ENCODE measurements around the gene CACNA1C. TPM values are rescaled to one million over a fixed set of nuclear protein-coding genes. Genes with fewer than 3 reads are reported as not detected.

Gene CACNA1C
- total and polyA plus RNA-seq, 2 of the 4 experiments (the other 2 are of a cell fraction) = 1.6 to 2.6 TPM

DNA sequence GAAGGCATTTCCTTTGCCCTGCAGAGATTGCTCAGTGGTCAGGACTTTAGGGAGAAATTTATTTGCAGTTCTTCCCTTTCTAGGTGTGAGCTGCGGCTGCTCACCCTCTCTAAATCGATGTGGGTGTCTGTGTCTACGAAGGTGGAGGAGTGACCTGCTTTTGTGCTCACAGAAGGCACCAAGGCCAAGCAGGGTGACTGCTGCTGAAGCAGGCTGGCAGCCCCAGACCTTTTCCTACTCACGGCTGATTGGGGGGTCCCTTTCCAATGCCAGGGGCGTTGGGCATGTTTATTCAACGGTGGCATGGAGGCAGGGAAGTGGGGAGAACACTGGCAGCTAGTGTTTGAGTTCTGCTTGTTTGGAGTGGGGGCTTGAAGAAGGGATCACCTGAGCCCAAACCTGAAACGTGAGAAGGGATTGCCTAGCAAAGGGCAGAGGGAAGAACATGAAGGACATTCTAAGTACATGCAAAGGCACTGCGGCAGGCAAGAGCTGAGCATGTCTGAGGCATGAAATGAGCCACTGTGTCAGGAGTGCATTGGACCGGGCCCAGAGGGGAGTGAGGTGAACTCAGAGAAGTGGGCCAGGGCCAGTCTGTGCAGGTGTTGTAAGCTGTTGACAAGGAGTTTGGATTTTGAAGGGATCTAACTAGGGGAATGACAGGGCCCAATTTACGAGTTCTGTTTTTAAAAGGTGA, 56.3 kb downstream of the CACNA1C start:
- WGBS, 2 experiments (ENCODE audit: extremely low coverage in 2 of 2, insufficient read length in 1 of 2) = 83% methylated on average over 5 of the region's 10 CpGs; no CpG with 5 or more reads in 1 of the 2 experiments
- POLR2A ChIA-PET (ENCODE audit: unreplicated experiment) = no interaction called here

More for the DNA sequence above, 56.3 kb downstream of the CACNA1C start:
- Histone ChIP-seq H3K4me3 (ENCODE audit: insufficient read depth, low read depth, low read length) (no peak overlapping the region), H2BK20ac (ENCODE audit: low read depth, low read length) (no peak overlapping the region), H2AK9ac (replicated peaks; ENCODE audit: low read depth, low read length, poor library complexity) (no peak overlapping the region), H4K8ac (ENCODE audit: low read depth in 2 of 2, low read length in 2 of 2) (no peak overlapping the region), H3K9me1 (ENCODE audit: insufficient read depth, low read length) (0 out of 2 replicates have a peak, but pooled peaks cover 2% of the 10 kb centered on the region), H4K91ac (ENCODE audit: insufficient read depth, low read depth, low read length) (no peak overlapping the region), H3K4ac (ENCODE audit: low read depth, low read length) (no peak overlapping the region), H4K5ac (ENCODE audit: low read depth, low read length) (no peak overlapping the region), H3K4me1 (ENCODE audit: control insufficient read depth, insufficient read depth, low read length) (peaks cover 3% of the 10 kb centered on the region; the same call in 1 of the 2 replicates), H2BK15ac (ENCODE audit: low read depth, low read length) (no peak overlapping the region), H3K23ac (ENCODE audit: low read depth, low read length) (no peak overlapping the region), H3K14ac (replicated peaks; ENCODE audit: low read depth, low read length) (no peak overlapping the region), H4K20me1 (ENCODE audit: insufficient read depth, low read length) (peaks cover 9% of the 10 kb centered on the region), H3K4me2 (ENCODE audit: low read depth, low read length) (no peak overlapping the region), H3K27me3 (ENCODE audit: control insufficient read depth, insufficient read depth, low read length) (no peaks in the 10 kb centered on the region), H3K9me3 (ENCODE audit: control insufficient read depth, insufficient read depth, low read length) (no peaks in the 10 kb centered on the region), H3K36me3 (ENCODE audit: control insufficient read depth, insufficient read depth, low read length) (no peaks in the 10 kb centered on the region), H3K9ac (ENCODE audit: low read depth, low read length) (no peak overlapping the region), H3K79me1 (ENCODE audit: low read depth in 1 of 2, low read length in 2 of 2) (peaks cover 0 to 8% of the 10 kb centered on the region in 2 experiments; a peak in 3 of 4 replicates), H2AK5ac (ENCODE audit: low read depth, low read length) (no peak overlapping the region), H2BK5ac (ENCODE audit: low read depth, low read length, poor library complexity, severe bottlenecking) (no peak overlapping the region), H3K27ac (ENCODE audit: insufficient read depth, low read length) (no peak overlapping the region), H2BK120ac (ENCODE audit: low read depth, low read length) (no peak overlapping the region), H3K56ac (ENCODE audit: extremely low read depth, insufficient read depth, low read length) (no peak overlapping the region), H3K18ac (ENCODE audit: low read depth, low read length) (no peak overlapping the region), H2AFZ (replicated peaks; ENCODE audit: low read length, poor library complexity) (no peak overlapping the region)
- dilution Hi-C loops (cut with HindIII; ENCODE audit: low sequenced_read_pairs, unreplicated experiment) = no loop called here
- no peak for ATAC-seq (ENCODE audit: low read depth)
- no peak for DNase-seq
- CTCF ChIA-PET = no interaction called here
- in situ Hi-C loops (cut with MboI; ENCODE audit: low sequenced_read_pairs) = no loop called here
- TF ChIP-seq, protein P1, sequence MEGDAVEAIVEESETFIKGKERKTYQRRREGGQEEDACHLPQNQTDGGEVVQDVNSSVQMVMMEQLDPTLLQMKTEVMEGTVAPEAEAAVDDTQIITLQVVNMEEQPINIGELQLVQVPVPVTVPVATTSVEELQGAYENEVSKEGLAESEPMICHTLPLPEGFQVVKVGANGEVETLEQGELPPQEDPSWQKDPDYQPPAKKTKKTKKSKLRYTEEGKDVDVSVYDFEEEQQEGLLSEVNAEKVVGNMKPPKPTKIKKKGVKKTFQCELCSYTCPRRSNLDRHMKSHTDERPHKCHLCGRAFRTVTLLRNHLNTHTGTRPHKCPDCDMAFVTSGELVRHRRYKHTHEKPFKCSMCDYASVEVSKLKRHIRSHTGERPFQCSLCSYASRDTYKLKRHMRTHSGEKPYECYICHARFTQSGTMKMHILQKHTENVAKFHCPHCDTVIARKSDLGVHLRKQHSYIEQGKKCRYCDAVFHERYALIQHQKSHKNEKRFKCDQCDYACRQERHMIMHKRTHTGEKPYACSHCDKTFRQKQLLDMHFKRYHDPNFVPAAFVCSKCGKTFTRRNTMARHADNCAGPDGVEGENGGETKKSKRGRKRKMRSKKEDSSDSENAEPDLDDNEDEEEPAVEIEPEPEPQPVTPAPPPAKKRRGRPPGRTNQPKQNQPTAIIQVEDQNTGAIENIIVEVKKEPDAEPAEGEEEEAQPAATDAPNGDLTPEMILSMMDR (conservative IDR thresholded peaks at IDR 0.05; ENCODE audit: low read depth, low read length) = no peak
- TF ChIP-seq POLR2A (IDR thresholded peaks at IDR 0.05; ENCODE audit: low read depth, low read length) (no peak), RFX5 (IDR thresholded peaks at IDR 0.05; ENCODE audit: low read depth, low read length) (no peak), SMC3 (IDR thresholded peaks at IDR 0.05; ENCODE audit: low read depth, low read length) (no peak), RAD21 (IDR thresholded peaks at IDR 0.05; ENCODE audit: low read length) (no peak), MAFK (IDR thresholded peaks at IDR 0.05; ENCODE audit: low read depth, low read length) (no peak), MAZ (IDR thresholded peaks at IDR 0.05; ENCODE audit: borderline replicate concordance, low read depth, low read length) (no peak), RCOR1 (IDR thresholded peaks at IDR 0.05; ENCODE audit: insufficient replicate concordance, low read length) (no peak), MXI1 (IDR thresholded peaks at IDR 0.05; ENCODE audit: borderline replicate concordance, low read depth, low read length) (no peak)
- TF ChIP-seq, protein P2, sequence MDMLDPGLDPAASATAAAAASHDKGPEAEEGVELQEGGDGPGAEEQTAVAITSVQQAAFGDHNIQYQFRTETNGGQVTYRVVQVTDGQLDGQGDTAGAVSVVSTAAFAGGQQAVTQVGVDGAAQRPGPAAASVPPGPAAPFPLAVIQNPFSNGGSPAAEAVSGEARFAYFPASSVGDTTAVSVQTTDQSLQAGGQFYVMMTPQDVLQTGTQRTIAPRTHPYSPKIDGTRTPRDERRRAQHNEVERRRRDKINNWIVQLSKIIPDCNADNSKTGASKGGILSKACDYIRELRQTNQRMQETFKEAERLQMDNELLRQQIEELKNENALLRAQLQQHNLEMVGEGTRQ (IDR thresholded peaks at IDR 0.05; ENCODE audit: low read depth, low read length) = no peak
- BruUV-seq (replicated peaks) = no TSS peak
- intact Hi-C loops (cut with micrococcal nuclease) = no loop called here

Data from IMR-90 (cell line).